Epithelial cell of proximal tubule (primary cell): ENCODE measurements around the gene ZNF195. TPM values are rescaled to one million over a fixed set of nuclear protein-coding genes. Genes with fewer than 3 reads are reported as not detected.
"Not testable (repeated sequence)": the region's sequence is repeated elsewhere in the genome, so short reads cannot be mapped to it uniquely, and the experiment has no call there.

Experiments used
- DNase-seq: peaks from one replicate; pipeline ENCODE4 v3.0.0-alpha.2; 2011; ENCODE audit warnings: low read depth
- H3K4me3 ChIP-seq: 2 replicates; pipeline ENCODE4 v1.5.1; 2011; ENCODE audit warnings: low read depth, mild to moderate bottlenecking, low read length
- total RNA-seq: library from RNA; depleted of rRNA; stranded (reverse); fragments of >200 nt; gene quantifications from 2 replicates; pipeline ENCODE4 v1.2.3, GENCODE V29; 2015
- TF ChIP-seq, protein P1 (sequence below): conservative IDR thresholded peaks from 2 replicates; pipeline ENCODE4 v1.5.1; 2012; ENCODE audit warnings: low read depth, mild to moderate bottlenecking, low read length

The ZNF195 gene
- total RNA-seq = 26.3 and 37.2 TPM in 2 replicates

- TF ChIP-seq, protein P1, sequence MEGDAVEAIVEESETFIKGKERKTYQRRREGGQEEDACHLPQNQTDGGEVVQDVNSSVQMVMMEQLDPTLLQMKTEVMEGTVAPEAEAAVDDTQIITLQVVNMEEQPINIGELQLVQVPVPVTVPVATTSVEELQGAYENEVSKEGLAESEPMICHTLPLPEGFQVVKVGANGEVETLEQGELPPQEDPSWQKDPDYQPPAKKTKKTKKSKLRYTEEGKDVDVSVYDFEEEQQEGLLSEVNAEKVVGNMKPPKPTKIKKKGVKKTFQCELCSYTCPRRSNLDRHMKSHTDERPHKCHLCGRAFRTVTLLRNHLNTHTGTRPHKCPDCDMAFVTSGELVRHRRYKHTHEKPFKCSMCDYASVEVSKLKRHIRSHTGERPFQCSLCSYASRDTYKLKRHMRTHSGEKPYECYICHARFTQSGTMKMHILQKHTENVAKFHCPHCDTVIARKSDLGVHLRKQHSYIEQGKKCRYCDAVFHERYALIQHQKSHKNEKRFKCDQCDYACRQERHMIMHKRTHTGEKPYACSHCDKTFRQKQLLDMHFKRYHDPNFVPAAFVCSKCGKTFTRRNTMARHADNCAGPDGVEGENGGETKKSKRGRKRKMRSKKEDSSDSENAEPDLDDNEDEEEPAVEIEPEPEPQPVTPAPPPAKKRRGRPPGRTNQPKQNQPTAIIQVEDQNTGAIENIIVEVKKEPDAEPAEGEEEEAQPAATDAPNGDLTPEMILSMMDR = no peak
- peak; percentile 46 for DNase-seq
- peak within 1 kb of the TSS; percentile 99 for H3K4me3 ChIP-seq
Measured at GRCh38 chr11:3378426-3379423, at the start of gene ZNF195. TSS of gene ZNF195 (minus strand) at chr11:3379146. CDS start at chr11:3379040, 106 bp downstream.

GRCh38 chr11:3428076-3428475 lies 49.1 kb upstream of the ZNF195 start:
- not testable (repeated sequence) for H3K4me3 ChIP-seq, DNase-seq

- DNase-seq, H3K4me3 ChIP-seq: not testable (repeated sequence)
Measured at GRCh38 chr11:3426541-3426940, 47.6 kb upstream of the ZNF195 start.

- not testable (repeated sequence) for DNase-seq, H3K4me3 ChIP-seq
Measured at GRCh38 chr11:3423928-3424327, 45.0 kb upstream of the ZNF195 start.

GRCh38 chr11:3423138-3423731 lies 44.3 kb upstream of the ZNF195 start:
- H3K4me3 ChIP-seq = peak overlapping the region; percentile 68
- not testable (repeated sequence) for DNase-seq

DNA sequence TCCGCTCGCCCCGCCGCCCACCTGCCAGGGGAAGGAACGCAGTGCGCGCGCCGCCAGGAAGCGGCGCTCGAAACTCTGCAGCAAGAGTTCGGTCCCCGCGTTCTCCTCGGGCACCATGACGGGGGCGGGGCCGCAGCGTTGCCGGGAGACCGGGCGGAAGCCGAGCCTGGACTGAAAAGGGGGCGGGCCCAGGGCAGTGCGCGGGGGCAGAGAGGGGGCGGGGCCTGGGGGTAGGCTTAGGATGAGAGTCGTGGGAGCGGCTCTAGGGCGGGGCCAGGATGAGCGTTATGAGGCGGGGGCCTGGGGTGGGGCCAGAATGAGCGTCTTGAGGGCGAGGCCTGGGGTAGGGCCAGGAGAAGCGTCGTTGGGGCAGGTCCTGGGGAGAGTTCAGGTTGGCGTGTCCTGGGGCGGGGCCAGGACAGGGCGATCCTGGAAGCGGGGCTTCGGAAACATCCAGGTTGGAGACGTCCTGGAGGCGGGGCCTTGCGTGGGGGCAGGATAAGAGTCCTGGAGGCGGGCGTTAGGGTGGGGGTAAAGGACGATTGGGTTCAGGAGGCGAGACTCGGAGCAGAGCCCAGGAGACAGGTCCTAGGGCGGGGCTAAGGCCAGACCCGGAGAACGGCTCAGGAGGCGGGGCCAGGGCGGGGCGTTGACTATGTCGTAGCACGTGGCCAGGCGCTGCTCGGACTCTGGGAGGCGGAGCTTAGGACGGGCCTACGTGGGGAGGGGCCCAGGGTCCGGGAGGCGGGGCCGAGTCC lies 43.6 kb upstream of the ZNF195 start:
- peak overlapping the region; percentile 68 for H3K4me3 ChIP-seq
- DNase-seq = peak; percentile 68

- not testable (repeated sequence) for DNase-seq
Measured at GRCh38 chr11:3421608-3422379, 42.8 kb upstream of the ZNF195 start.

DNA sequence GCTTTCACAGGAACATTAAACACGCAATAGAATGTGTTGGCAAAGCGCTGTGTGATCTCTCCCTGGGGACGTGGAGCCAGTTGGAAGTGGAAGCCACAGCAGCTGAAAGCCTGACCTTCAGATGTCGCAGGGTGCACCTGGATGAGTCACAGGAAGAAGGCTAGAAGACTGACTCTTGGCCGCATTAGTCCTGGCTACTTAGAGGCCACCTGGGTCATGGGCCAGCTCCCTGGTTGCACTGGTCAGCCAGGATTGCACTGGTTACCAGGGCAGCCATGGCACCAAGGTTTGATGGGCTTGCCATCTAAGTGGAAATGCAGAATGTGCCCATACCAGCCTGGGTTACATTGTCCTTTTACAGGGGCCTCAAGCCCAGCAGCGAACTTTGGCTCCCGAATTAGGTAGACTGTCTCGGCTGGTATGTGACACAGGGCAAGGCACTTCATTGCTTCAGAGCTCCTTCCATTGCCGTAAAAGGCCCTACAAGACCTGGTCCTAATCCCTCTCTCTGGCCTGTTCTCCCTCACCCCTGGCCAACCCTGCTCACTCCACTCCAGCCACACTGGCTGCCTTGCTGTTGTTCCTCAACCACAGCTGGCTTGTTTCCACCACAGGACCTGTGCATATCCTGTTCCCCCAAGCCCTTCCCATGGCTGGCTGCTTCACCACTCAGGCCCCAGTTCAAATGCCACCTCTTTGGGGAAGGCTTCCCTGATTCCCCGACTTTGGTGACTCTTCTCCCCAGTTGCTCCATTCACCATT lies 41.5 kb upstream of the ZNF195 start:
- DNase-seq, H3K4me3 ChIP-seq: not testable (repeated sequence)

More at GRCh38 chr11:3421608-3422379, 42.8 kb upstream of the ZNF195 start:
- peak overlapping the region; percentile 68 for H3K4me3 ChIP-seq

GRCh38 chr11:3419496-3419895 lies 40.5 kb upstream of the ZNF195 start:
- DNase-seq, H3K4me3 ChIP-seq: not testable (repeated sequence)

DNA sequence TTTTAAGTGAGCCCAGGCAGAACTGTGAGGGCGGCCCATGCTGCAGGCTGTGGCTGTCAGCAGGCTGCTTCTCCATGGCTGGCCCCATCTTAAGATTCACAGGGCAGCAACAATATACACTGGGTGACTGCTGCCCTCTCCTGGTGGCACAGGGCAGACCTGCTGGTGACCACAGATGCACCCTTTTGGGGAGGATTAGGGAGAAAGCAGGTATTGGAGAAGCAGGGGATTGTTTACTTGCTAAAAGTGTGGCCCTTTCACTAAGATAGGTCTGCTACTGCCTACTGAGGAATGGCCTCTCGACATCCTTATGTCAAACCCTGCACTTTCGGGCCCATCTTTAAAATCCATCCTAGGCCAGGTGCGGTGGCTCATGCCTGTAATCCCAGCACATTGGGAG lies 38.1 kb upstream of the ZNF195 start:
- not testable (repeated sequence) for DNase-seq, H3K4me3 ChIP-seq
- TF ChIP-seq, protein P1 = peak; percentile 49

DNA sequence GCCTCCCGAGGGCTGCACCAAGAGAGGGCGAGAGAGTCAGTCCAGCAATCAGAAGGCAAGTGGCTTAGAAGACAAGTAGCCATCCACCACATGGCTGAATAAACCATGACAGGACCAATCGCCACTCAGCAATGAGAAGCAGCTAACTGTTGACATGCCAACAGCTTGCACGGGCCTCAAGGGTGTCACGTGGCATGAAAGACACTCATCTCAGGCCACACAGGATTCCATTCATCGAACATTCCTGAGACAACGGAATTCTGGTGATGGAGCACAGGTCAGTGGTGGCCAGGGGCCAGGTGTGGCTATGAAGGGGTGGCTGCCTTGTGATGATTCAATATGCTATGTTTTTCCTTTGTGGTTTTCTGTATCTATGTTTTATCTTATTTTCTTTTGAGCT lies 36.4 kb upstream of the ZNF195 start:
- not testable (repeated sequence) for H3K4me3 ChIP-seq, DNase-seq

GRCh38 chr11:3413666-3414065 lies 34.7 kb upstream of the ZNF195 start:
- not testable (repeated sequence) for H3K4me3 ChIP-seq, DNase-seq
